HG02571 (cell line): ENCODE measurements around the gene TTLL1.
"Not testable (repeated sequence)": the region's sequence is repeated elsewhere in the genome, so short reads cannot be mapped to it uniquely, and the experiment has no call there.

Source experiments
- ATAC-seq: cut with Tn5 transposase; IDR thresholded peaks from one replicate; pipeline ENCODE4 v1.9.1; 2021; ENCODE audit warnings: mild to moderate bottlenecking, moderate library complexity; ENCODE audit not compliant: unreplicated experiment

The TTLL1 gene

GRCh38 chr22:43110444-43110926 is 21.3 kb upstream of the TTLL1 start, which contains the start of gene BIK:
TSS of gene BIK (plus strand) at chr22:43110750. CDS start at chr22:43124023, 13,273 bp downstream.
- ATAC-seq: no peak

GRCh38 chr22:43109921-43110443 is 20.8 kb upstream of the TTLL1 start:
- ATAC-seq: no peak

- ATAC-seq: no peak
Measured at GRCh38 chr22:43109511-43109910, 20.3 kb upstream of the TTLL1 start.

GRCh38 chr22:43106302-43106701 is 17.1 kb upstream of the TTLL1 start:
- ATAC-seq: no peak

- not testable (repeated sequence) for ATAC-seq
Measured at GRCh38 chr22:43104950-43105349, 15.8 kb upstream of the TTLL1 start.

- ATAC-seq: not testable (repeated sequence)
Measured at GRCh38 chr22:43104056-43104625, 14.9 kb upstream of the TTLL1 start.

- ATAC-seq: no peak
Measured at GRCh38 chr22:43101306-43101705, 12.1 kb upstream of the TTLL1 start.

GRCh38 chr22:43100225-43100624 is 11.0 kb upstream of the TTLL1 start:
- no peak for ATAC-seq

- ATAC-seq: no peak
Measured at GRCh38 chr22:43099095-43099494, 9.9 kb upstream of the TTLL1 start.

GRCh38 chr22:43098356-43098755 is 9.2 kb upstream of the TTLL1 start:
- no peak for ATAC-seq

- no peak for ATAC-seq
Measured at GRCh38 chr22:43096420-43096819, 7.2 kb upstream of the TTLL1 start.

- ATAC-seq: no peak
Measured at GRCh38 chr22:43094551-43094950, 5.4 kb upstream of the TTLL1 start.

GRCh38 chr22:43094085-43094484 is 4.9 kb upstream of the TTLL1 start:
- no peak for ATAC-seq

- no peak for ATAC-seq
Measured at GRCh38 chr22:43092085-43092484, 2.9 kb upstream of the TTLL1 start.

GRCh38 chr22:43090130-43090789 is 1.1 kb upstream of the TTLL1 start:
- ATAC-seq: no peak

- ATAC-seq: no peak
Measured at GRCh38 chr22:43088627-43088983, 586 bp downstream of the TTLL1 start.

GRCh38 chr22:43085658-43086606 is 3.3 kb downstream of the TTLL1 start:
- ATAC-seq: no peak

- no peak for ATAC-seq
Measured at GRCh38 chr22:43081968-43082367, 7.2 kb downstream of the TTLL1 start.

GRCh38 chr22:43080616-43081015 is 8.6 kb downstream of the TTLL1 start:
- ATAC-seq: no peak

GRCh38 chr22:43079742-43080141 is 9.4 kb downstream of the TTLL1 start:
- ATAC-seq: no peak

- no peak for ATAC-seq
Measured at GRCh38 chr22:43078522-43078921, 10.7 kb downstream of the TTLL1 start.
